OCI-LY1 (cell line): ENCODE data around the gene DLK1.

Source experiments
- H2AFZ ChIP-seq: fragments of 200-600 bp; sonication (generic), shearing (Covaris generic); 2 replicates; pipeline ENCODE4 v1.6.0; 2014; ENCODE audit warnings: antibody characterized with exemption, mild to moderate bottlenecking, low read length
- H3F3A ChIP-seq: fragments of 200-600 bp; sonication (generic), shearing (Covaris generic); 2 replicates; pipeline ENCODE4 v1.6.0; 2014; ENCODE audit warnings: mild to moderate bottlenecking, antibody characterized with exemption, low read length, moderate library complexity; ENCODE audit not compliant: insufficient read depth
- H3K27ac ChIP-seq: fragments of 200-600 bp; sonication (generic); 2 replicates; pipeline ENCODE4 v1.5.1; 2014; ENCODE audit warnings: low read length, mixed run types, mild to moderate bottlenecking, low read depth; ENCODE audit not compliant: poor library complexity, severe bottlenecking
- H3K27me3 ChIP-seq: fragments of 200-600 bp; sonication (generic); 2 replicates; pipeline ENCODE4 v1.6.0; 2014; ENCODE audit warnings: antibody characterized with exemption, mild to moderate bottlenecking, low read length, moderate library complexity; ENCODE audit not compliant: insufficient read depth
- H3K36me3 ChIP-seq: fragments of 200-600 bp; sonication (generic); 2 replicates; pipeline ENCODE4 v1.6.1; 2014; ENCODE audit warnings: mild to moderate bottlenecking, antibody characterized with exemption, low read length, moderate library complexity, mixed read lengths; ENCODE audit not compliant: insufficient read depth
- H3K4me1 ChIP-seq: fragments of 200-600 bp; sonication (generic); 2 replicates; pipeline ENCODE4 v1.5.1; 2014; ENCODE audit warnings: mild to moderate bottlenecking, low read length, moderate library complexity; ENCODE audit not compliant: insufficient read depth, severe bottlenecking
- H3K4me2 ChIP-seq: fragments of 200-600 bp; sonication (generic), shearing (Covaris generic); 2 replicates; pipeline ENCODE4 v1.6.1; 2014; ENCODE audit warnings: low read length
- H3K4me3 ChIP-seq: fragments of 200-600 bp; sonication (generic); 2 replicates; pipeline ENCODE4 v1.5.1; 2014; ENCODE audit warnings: low read length, low read depth, mild to moderate bottlenecking, mixed read lengths; ENCODE audit not compliant: poor library complexity, severe bottlenecking
- H3K79me2 ChIP-seq: fragments of 200-600 bp; shearing (Covaris generic); 2 replicates; pipeline ENCODE4 v1.6.1; 2016; ENCODE audit warnings: mixed run types, low read length, mixed read lengths; ENCODE audit not compliant: insufficient read depth
- H3K9ac ChIP-seq: fragments of 200-600 bp; sonication (generic), shearing (Covaris generic); 2 replicates; pipeline ENCODE4 v1.6.1; 2014; ENCODE audit warnings: mild to moderate bottlenecking, low read length, mixed read lengths
- H3K9me2 ChIP-seq: fragments of 200-600 bp; sonication (generic), shearing (Covaris generic); 2 replicates; pipeline ENCODE4 v1.6.1; 2014; ENCODE audit warnings: low read depth, mild to moderate bottlenecking, low read length, mixed read lengths
- H3K9me3 ChIP-seq: fragments of 200-600 bp; shearing (Covaris generic); 2 replicates; pipeline ENCODE4 v1.6.1; 2014; ENCODE audit warnings: low read length, mixed read lengths
- H4K20me1 ChIP-seq: fragments of 200-600 bp; sonication (generic), shearing (Covaris generic); 2 replicates; pipeline ENCODE4 v1.6.0; 2016; ENCODE audit warnings: mild to moderate bottlenecking, low read length; ENCODE audit not compliant: insufficient read depth
- CTCF ChIP-seq: fragments of 200-600 bp; sonication (generic), shearing (Covaris generic); IDR thresholded peaks from 2 replicates; pipeline ENCODE4 v1.5.1; 2017; ENCODE audit warnings: mild to moderate bottlenecking, antibody characterized with exemption, low read length, moderate library complexity, mixed read lengths
- EZH2 ChIP-seq: fragments of 200-600 bp; sonication (generic), shearing (Covaris generic); IDR thresholded peaks from 2 replicates; pipeline ENCODE4 v1.8.0; 2017; ENCODE audit warnings: borderline replicate concordance, mixed run types, mild to moderate bottlenecking, antibody characterized with exemption, low read length, moderate library complexity, mixed read lengths

Gene DLK1

GRCh38 chr14:100726550-100727085 lies at the start of gene DLK1:
Gene DLK1, plus strand, starts transcription at chr14:100726892. Its CDS starts 177 bp downstream, at chr14:100727069.
- Histone ChIP-seq H3K27me3 (no peaks in the 10 kb centered on the region), H3K9me2 (no peaks in the 10 kb centered on the region), H3K27ac (no peak within 1 kb of the TSS), H3K9me3 (no peaks in the 10 kb centered on the region), H3K36me3 (no peaks in the 10 kb centered on the region), H3K79me2 (no peaks in the 10 kb centered on the region), H3K4me2 (no peak within 1 kb of the TSS), H2AFZ (no peak within 1 kb of the TSS), H3K4me1 (no peaks in the 10 kb centered on the region), H3K4me3 (no peak within 1 kb of the TSS), H3K9ac (no peak within 1 kb of the TSS), H4K20me1 (no peaks in the 10 kb centered on the region), H3F3A (no peaks in the 10 kb centered on the region)
- TF ChIP-seq CTCF, result no peak

DNA sequence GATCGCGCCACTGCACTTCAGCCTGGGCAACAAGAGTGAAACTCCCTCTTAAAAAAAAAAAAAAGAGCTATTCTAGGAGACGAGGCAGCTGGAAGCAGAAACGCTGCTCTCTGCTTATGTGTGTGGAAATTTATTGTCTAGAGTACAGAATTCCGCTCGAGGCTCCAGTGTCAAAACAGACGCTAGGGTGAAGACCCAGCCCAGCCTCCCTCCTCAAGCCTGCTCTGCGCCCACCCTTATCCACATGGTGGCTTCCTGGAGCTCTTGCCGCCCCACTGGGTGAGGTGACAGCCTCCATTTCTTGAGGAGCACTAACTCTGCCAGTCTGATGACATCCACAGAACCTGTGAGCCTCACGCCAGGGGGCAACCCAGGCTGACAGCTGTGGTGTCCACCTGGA lies 49.5 kb upstream of the DLK1 start:
- Histone ChIP-seq H3K36me3 (no peaks in the 10 kb centered on the region), H3K4me3 (no peak overlapping the region), H3K9ac (no peak overlapping the region), H3K9me3 (no peaks in the 10 kb centered on the region), H3K4me1 (no peaks in the 10 kb centered on the region), H3K27me3 (peaks cover 5% of the 10 kb centered on the region; the same call in 1 of the 2 replicates), H3K27ac (no peak overlapping the region), H4K20me1 (no peaks in the 10 kb centered on the region), H3F3A (no peaks in the 10 kb centered on the region), H3K4me2 (no peak overlapping the region), H3K9me2 (no peaks in the 10 kb centered on the region), H3K79me2 (no peaks in the 10 kb centered on the region), H2AFZ (no peak overlapping the region)
- TF ChIP-seq EZH2, result no peak
- TF ChIP-seq CTCF, result no peak

DNA sequence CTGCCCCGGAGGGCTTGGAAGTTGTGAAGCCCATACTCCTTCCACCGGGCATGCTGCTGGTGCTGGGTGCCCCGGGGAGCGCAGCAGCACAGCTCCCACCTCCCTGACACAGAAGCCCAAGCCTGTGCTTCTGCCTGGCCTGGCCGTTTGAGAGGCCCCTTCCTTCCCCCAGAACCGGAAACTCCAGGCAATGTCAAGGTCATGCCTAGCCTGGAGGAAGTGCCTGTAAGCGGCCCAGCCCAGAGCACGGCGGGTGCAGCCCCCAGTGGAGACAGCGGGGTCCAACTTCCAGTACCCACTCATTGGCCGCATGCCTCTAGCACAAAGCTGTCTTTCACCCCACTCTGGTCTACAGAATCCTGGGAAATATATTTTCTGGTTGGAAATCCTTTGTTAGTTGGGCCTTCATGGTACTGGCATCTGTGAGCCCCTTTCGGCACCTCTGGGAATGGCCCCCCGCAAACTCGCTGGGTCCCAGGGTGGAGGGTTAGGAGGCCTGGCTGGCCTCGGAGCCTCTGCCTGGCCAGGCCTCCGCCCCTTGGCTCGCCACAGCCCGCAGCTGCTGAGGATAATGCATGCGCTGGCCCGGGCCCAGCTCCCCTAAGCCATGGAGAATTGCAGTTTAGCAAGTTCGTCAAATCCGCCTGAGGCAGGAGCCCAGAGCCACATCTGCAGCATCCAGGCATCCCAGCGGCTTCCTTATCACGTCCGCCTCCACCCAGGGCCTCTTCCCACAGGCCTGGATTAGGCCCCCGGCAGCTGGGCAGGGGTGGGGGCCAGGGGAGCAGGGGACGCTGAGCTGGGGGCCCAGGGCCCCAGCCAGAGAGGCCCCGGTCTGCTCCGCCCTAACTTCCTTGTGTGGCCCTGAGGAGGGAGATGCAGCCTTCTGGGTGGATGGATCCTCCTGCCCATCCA lies 48.9 kb upstream of the DLK1 start:
- no peaks in the 10 kb centered on the region for H3K79me2 ChIP-seq
- H3K4me1 ChIP-seq, result no peaks in the 10 kb centered on the region
- no peak overlapping the region for H3K27ac ChIP-seq
- TF ChIP-seq EZH2 (no peak), CTCF (no peak)
- no peaks in the 10 kb centered on the region for H3K9me3 ChIP-seq
- H3F3A ChIP-seq, result no peaks in the 10 kb centered on the region
- H3K4me2 ChIP-seq, result no peak overlapping the region
- no peak overlapping the region for H3K9ac ChIP-seq
- H3K4me3 ChIP-seq, result no peak overlapping the region
- no peaks in the 10 kb centered on the region for H3K9me2 ChIP-seq
- no peak overlapping the region for H2AFZ ChIP-seq
- no peaks in the 10 kb centered on the region for H4K20me1 ChIP-seq
- H3K36me3 ChIP-seq, result no peaks in the 10 kb centered on the region
- H3K27me3 ChIP-seq, result peaks cover 5% of the 10 kb centered on the region; the same call in 1 of the 2 replicates
